DMS 273 (cell line): ENCODE data around the gene CACNA1C.

ENCODE experiments used
- DNase-seq: peaks from one replicate; lab custom pipeline; 2025; ENCODE audit not compliant: unreplicated experiment; lab: John Stamatoyannopoulos, UW

Gene CACNA1C

DNA sequence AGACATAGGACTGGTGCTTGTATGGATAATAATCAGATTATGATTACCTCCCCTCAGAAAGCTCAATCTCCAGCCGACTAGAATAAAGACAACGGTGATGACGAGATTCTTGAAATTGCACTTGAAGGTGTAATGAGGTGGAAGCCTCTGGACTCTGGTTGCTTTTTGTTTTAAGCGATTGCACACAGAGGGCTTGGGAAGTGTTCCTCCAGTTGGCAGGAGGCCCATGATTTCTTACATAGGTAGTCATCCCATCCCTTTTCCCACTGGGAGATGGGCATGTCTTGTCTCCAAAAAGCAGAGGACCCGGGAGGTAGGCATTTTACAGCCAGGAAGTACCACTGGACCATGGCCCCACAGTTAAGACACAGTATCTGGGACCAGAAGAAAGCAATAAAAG is 576.3 kb downstream of the CACNA1C start:
- no peak for DNase-seq

GRCh38 chr12:2631653-2632350 is 579.0 kb downstream of the CACNA1C start:
- DNase-seq: no peak

DNA sequence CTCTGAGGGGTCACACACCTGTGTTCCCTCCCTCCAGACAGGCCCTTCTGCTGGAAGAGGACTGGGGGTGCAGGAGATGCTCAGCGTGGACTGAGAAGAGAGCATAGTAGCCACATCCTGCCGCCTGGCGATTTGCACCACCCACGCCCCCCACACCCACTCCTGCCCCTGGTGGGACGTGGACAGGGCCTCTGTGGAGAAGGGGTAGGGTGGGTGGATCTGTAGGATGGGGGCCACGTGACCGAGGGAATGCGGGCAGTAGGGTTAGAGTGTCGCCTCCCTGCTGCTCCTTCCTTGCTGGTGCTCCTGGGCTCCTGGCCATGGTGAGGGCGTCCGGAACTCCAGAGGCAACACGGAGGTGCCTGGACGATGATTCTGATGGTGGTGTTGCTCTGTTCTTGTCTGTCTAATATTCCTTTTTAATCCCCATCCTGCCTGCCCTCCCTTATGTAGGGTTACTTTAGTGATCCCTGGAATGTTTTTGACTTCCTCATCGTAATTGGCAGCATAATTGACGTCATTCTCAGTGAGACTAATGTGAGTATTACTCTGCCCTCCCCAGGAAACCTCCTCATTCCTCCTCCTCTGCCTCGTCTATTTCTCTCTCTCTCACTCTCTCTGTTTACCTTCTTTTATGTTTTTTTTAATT is 580.5 kb downstream of the CACNA1C start:
- no peak for DNase-seq

- DNase-seq: no peak
Observed at GRCh38 chr12:2633825-2634200, 581.0 kb downstream of the CACNA1C start.

DNA sequence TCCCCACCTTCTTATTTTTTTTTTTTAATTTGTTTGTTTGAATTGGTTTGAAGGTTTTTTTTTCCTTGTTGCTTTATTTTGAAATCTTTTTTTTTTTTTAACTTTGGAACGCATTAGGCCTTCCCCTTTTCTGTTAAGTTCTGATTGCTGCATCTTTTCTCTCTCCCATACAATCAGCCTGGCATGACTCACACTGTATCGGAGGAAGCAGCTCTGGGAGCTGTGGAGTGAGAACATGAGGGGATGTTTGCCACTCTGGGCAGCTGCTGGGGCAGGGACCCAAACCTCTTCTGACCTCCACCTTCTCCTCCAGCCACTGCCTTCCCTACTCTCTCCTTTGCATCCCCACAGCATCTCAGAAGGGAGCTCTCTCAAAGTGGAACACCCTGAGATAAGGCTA is 581.7 kb downstream of the CACNA1C start:
- no peak for DNase-seq

DNA sequence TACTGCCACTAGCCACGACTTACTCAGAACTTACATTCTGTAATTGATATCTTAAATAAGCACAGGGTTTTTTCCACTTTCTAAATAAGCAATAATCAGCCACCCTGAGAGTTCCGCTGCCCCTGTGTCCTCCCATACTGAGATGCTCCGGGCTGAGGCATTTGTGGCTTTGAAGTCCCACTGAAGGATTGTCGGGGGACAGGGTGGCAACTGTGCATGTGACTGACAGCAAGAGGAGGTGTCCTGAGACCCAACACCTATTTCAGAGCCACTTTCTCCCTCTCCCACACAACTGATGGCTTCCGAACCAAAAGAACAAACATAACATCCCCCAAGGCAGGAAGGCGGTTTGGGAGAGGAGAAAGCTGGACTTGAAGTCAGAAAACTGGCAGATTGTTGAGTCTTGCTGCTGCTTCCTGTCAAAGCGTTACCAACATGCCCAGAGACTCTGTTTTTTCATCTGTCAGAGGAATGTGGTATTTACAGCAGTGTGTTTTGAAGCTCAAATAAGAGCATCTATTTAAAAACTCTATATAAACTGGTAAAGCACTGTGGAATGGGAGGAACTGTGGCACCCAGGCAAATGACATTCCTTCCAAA is 584.1 kb downstream of the CACNA1C start:
- no peak for DNase-seq

GRCh38 chr12:2637371-2637770 is 584.6 kb downstream of the CACNA1C start:
- DNase-seq: no peak

GRCh38 chr12:2638273-2639019 is 585.7 kb downstream of the CACNA1C start:
- no peak for DNase-seq

DNA sequence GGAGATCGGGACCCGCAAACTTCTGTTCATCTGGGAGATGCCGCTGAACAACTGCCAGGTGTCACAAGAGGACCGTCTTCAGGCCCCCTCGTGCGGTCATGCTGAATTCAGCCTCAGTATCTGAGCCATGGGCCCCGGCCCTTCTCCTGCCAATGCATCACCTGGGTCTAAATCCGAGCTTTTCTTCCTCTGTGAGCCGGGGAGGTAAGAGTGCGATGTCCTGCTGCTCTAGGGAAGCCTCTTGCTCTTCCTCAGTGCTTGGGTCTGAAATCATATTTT is 586.2 kb downstream of the CACNA1C start:
- no peak for DNase-seq

DNA sequence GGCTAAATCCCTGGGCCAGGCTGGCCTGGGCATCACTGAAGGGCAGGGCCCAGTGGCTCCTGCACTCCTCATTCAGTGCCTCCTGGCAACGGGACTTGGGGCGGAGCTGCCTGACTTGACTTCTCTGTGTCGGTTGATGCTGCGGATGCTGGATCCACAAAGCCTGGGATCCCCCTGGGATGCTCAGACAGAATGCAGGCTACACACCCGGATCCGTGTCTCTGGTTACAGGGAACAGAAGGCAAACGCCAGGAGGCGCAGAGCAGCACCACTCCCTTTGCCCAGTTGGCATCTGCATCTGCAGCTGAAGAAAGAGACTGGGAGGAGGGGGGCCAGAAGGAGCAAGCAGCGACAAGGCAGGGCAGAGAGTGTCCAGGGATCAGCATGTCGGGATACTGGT is 587.5 kb downstream of the CACNA1C start:
- peak; percentile 68 for DNase-seq

DNA sequence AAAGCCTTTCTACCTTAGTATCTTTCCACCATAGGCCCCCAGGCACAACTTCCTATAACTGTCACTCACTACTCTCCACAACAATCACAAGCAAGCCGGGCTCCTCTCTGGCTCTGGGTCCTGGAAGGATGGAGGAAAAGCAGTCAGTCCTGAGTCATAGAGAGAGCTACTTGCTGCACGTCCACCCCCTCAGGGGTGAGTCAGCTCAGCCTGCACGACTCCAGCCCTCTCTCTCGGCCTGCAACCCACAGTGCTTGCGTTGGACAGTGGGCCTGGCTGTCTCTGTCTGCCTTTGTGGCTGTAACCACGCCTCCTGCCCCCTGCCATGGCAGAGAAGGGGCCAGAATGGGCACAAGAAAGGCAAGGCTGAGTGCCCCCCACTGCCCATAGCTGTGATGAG is 587.9 kb downstream of the CACNA1C start:
- DNase-seq: peak; percentile 25

GRCh38 chr12:2641207-2641606 is 588.4 kb downstream of the CACNA1C start:
- peak; percentile 12 for DNase-seq

DNA sequence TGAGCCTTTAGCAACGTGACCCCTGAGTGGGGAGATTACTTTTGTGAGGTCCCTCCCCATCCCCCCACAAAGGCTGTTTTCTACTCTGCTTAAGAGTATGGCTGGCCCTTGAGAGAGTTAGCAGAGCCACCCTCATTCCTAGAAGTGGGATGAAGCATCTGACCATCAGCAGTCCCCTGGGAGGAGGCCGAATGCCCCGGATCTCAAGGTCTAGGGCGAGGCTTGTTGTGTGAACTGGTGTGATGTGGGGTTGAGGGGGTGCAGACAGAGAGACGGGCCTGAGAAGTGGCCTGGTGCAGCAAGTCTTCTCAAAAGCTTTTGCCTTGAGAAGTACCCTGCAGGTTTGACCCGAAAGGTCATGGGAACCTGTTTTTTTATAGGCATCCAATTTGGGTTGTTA is 589.0 kb downstream of the CACNA1C start:
- DNase-seq: no peak

DNA sequence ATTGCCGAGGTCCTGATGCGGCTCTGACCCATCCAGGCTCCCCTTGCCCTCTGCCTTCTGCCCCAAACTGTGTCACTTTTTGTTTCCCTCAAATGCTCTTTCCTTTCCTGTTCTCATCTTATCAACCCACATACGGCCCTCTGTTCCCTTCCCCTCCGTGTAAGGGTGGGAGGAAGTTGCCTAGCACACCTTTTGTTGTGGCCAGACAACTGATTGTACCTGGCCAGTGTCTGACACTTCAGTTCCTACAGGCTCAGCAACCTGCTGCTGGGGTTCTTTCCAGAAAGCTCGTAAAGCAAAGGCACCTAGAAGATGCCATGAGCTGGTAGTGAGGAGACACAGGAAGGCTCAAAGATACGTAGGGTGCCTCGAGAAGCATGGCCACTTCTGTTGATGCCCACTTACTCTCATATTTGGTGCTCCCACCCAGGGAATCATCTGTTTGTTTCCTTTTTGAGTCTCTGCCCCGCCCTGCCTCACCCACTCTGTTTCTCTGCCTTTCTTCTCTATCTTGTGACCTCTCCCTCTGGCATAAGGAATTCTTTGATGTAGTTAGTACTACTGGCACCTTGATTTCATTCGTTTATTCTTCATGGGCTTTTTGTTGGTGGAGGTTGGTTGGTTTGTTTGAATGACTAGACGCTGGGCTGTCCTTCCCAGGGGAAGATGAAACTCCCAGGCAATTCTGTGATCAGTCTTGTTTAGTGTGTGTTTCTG is 589.5 kb downstream of the CACNA1C start:
- DNase-seq: no peak

DNA sequence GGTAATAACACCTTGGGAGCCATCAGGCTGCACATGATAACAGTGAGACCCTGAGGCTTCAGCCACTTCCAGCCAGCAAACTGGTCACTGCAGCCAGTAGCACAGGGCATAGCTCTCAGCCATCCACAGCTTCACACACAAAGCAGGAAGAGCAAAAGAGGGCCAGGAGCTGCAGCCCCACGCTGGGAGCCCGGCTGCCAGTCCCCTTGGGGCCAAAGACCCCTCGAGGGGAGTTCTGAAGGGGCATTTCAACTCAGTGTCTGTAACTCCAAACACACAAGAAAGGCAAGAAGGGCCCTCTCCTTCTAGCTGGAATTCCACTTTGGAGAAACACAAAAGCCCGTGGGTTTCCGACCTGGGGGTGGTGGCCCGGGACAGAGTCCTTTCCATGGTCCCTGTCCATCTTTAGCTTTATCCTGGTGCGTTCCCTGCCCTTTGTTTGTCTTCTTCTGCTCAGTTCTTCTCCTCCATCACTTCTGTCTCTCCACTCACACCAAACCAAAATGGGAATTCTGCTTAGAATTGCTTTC is 590.2 kb downstream of the CACNA1C start:
- DNase-seq: no peak

DNA sequence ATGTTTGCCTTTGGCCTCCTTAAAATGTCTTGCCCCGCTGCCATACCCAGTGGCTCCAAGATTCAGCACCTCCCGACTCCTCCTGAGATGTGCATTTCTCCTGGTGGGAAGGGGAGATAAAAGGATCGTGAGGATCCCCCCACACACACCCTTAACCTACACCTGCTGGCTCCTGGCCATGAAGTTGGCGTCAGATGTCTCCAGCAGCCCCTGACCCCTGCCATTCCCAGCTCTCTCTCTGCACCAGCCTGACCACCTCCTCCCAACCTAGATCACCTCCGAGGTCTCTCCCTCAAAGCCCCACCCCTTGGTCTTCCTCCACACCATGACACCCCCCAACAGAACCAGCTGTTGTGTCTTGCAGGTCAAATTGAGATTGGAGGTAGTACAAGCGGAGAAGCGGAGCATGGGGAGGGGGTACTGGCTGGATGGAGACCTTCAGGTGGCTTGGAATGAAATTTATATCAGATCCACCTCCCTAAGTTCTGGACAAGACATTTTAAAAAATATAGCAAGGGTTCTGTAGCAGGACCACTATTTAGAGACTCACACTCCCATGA is 590.9 kb downstream of the CACNA1C start:
- DNase-seq: no peak

DNA sequence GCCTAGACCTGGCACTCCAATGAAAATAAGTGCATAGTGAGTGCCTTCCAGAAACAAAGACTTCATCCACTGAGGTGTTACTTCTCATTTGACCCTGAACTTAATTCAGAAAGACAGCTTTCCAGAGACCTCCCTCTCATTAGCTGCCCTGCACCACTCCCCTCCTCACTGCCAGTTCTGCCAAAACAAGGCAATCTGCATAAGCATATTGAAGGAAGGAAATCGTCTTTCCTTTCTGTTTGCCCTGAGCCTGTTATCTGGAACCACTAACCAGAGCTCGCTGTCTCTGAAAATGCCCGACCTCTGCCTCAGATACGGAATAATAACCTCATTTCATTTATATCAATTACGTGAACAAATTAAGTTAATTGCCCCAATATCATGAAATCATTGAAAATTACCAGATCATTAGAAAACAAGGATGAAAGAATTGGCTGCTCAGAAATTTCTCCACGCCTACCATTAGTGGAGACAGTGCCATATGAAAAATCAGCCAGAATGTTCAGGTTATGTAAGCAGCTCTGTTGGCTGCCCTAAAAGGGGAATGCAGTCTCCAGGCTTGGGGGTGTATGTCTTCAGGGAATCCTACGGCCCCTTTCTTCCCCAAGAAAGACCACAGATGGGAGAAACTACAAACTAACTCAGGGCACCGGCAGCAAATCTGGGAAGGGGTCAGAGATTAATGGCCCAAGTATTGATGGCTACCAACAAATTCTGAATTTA is 592.1 kb downstream of the CACNA1C start:
- DNase-seq: no peak

DNA sequence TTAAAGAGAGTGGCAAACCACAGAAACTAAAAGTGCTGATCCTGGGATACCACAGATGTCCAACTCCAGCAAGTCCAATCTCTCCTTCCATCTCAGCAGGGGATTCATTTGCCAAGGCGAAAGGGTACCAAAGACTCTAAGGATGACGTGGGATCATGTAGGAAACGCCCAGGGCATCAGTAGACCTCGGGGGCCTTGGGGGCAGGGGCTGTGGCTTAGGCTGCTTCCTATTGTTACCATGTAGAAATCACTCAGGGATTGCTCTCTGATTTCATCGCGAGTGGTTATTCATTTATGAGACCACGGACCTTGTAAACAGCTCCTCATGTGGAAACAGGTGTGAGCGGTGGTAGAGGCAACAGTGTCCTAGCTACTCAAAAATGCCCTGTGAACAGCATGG is 592.7 kb downstream of the CACNA1C start:
- no peak for DNase-seq

DNA sequence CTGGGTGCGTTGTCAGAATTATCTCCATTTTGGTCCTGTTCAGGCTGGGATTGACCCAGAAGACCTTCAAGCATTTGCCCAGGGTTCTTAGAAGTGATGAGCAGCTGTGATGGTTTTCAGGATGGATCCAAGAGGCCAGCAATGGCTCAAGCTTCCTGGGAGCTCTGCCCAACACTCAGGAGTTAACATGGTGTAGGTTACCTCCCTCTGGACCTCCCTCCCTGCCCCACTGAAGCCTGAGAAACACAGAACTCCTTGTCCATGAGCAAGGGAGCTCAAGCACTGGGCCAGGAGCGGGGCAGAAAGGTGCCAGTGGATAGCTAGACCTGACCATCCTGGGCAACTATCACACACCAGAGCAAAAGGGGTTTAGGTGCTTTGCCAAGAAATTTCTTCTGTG is 593.6 kb downstream of the CACNA1C start:
- no peak for DNase-seq

DNA sequence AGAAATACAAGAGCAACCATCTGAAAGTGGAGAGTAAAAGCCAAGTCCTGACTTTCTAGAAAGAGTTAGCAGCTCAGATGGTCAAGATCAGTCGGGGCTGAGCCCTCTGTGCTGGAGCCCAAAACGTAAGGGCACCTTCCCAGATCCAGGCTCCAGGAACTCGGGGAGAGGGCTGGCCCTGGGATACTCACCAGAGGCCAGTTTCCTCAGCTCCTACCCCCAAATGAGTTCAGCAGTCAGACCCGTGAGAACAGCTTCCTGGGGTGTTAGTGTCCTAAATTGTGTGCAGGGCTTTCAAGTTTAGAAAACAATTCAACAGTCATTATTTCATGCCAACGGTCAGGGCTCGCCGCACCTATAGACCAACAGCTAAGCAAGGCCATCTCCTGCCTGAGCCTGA is 594.4 kb downstream of the CACNA1C start:
- DNase-seq: no peak
